OCI-LY1 (cell line): ENCODE data around the gene MCTP2.
A peak's percentile ranks its signal among the peaks of the same experiment; 100 is the strongest.

Experiments
- EZH2 ChIP-seq: fragments of 200-600 bp; sonication (generic), shearing (Covaris generic); IDR thresholded peaks from 2 replicates; pipeline ENCODE4 v1.8.0; 2017; ENCODE audit warnings: borderline replicate concordance, mixed run types, mild to moderate bottlenecking, antibody characterized with exemption, low read length, moderate library complexity, mixed read lengths
- TF ChIP-seq, protein P1 (sequence below): fragments of 200-600 bp; sonication (generic), shearing (Covaris generic); IDR thresholded peaks from 2 replicates; pipeline ENCODE4 v1.5.1; 2017; ENCODE audit warnings: mild to moderate bottlenecking, antibody characterized with exemption, low read length, moderate library complexity, mixed read lengths

- no peak for TF ChIP-seq EZH2
- TF ChIP-seq, protein P1, sequence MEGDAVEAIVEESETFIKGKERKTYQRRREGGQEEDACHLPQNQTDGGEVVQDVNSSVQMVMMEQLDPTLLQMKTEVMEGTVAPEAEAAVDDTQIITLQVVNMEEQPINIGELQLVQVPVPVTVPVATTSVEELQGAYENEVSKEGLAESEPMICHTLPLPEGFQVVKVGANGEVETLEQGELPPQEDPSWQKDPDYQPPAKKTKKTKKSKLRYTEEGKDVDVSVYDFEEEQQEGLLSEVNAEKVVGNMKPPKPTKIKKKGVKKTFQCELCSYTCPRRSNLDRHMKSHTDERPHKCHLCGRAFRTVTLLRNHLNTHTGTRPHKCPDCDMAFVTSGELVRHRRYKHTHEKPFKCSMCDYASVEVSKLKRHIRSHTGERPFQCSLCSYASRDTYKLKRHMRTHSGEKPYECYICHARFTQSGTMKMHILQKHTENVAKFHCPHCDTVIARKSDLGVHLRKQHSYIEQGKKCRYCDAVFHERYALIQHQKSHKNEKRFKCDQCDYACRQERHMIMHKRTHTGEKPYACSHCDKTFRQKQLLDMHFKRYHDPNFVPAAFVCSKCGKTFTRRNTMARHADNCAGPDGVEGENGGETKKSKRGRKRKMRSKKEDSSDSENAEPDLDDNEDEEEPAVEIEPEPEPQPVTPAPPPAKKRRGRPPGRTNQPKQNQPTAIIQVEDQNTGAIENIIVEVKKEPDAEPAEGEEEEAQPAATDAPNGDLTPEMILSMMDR, result peak; percentile 71
These were observed 96.1 kb downstream of the MCTP2 start for GRCh38 chr15:94327356-94327936.
